ENCODE measurements around the gene ZNF570. TPM values are rescaled to one million over a fixed set of nuclear protein-coding genes. Genes with fewer than 3 reads are reported as not detected.

The ZNF570 gene
- total RNA-seq, 1 donor from 2014 or later = 5.2 TPM

- intact Hi-C loops (cut with DNase I) = loop anchor here (5.0 kb wide), 1 partner anchor 760 kb away; no protein-coding TSS in a partner anchor
- DNase-seq (ENCODE audit: extremely low spot score in 2 of 2) = no peak
- TF ChIP-seq POLR2AphosphoS5 (IDR thresholded peaks at IDR 0.05; ENCODE audit: insufficient read depth in 1 of 2, low read depth in 1 of 2) (no peak), CTCF (IDR thresholded peaks at IDR 0.05) (no peak), POLR2A (IDR thresholded peaks at IDR 0.05) (no peak)
- H3K27me3 ChIP-seq = no peaks in the 10 kb centered on the region
- peak overlapping the region; percentile 83 for H3K27ac ChIP-seq
- no peaks in the 10 kb centered on the region for H3K9me3 ChIP-seq
- peak overlapping the region; percentile 73 to 82 for H3K4me3 ChIP-seq
- peaks cover 0 to 41% of the 10 kb centered on the region in 2 donors for H3K36me3 ChIP-seq
- peaks cover 31% of the 10 kb centered on the region for H3K4me1 ChIP-seq
Observed at GRCh38 chr19:37467608-37468090, 1.5 kb upstream of the ZNF570 start.

- TF ChIP-seq POLR2A (IDR thresholded peaks at IDR 0.05) = no peak
- TF ChIP-seq CTCF (IDR thresholded peaks at IDR 0.05) = no peak
- no peak for TF ChIP-seq POLR2AphosphoS5 (IDR thresholded peaks at IDR 0.05; ENCODE audit: insufficient read depth in 1 of 2, low read depth in 1 of 2)
- Histone ChIP-seq H3K4me1 (peaks cover 31% of the 10 kb centered on the region), H3K27me3 (no peaks in the 10 kb centered on the region), H3K27ac (no peak overlapping the region), H3K9me3 (no peaks in the 10 kb centered on the region), H3K4me3 (peak overlapping the region; percentile 69 to 73), H3K36me3 (peaks cover 0 to 41% of the 10 kb centered on the region in 2 donors)
- DNase-seq (ENCODE audit: extremely low spot score in 2 of 2) = no peak
- intact Hi-C loops (cut with DNase I) = no loop called here
Observed at GRCh38 chr19:37470216-37470615, 1.1 kb downstream of the ZNF570 start.

- Histone ChIP-seq H3K4me1 (peaks cover 23% of the 10 kb centered on the region), H3K9me3 (peaks cover 8% of the 10 kb centered on the region), H3K36me3 (peaks cover 0 to 60% of the 10 kb centered on the region in 2 donors), H3K27ac (no peak overlapping the region), H3K27me3 (no peaks in the 10 kb centered on the region), H3K4me3 (no peak overlapping the region)
- intact Hi-C loops (cut with DNase I) = no loop called here
- TF ChIP-seq CTCF (IDR thresholded peaks at IDR 0.05) (no peak), POLR2A (IDR thresholded peaks at IDR 0.05) (no peak), POLR2AphosphoS5 (IDR thresholded peaks at IDR 0.05; ENCODE audit: insufficient read depth in 1 of 2, low read depth in 1 of 2) (no peak)
- no peak for DNase-seq (ENCODE audit: extremely low spot score in 2 of 2)
Observed at GRCh38 chr19:37472165-37472564, 3.0 kb downstream of the ZNF570 start.

- peaks cover 9 to 71% of the 10 kb centered on the region in 2 donors for H3K36me3 ChIP-seq
- intact Hi-C loops (cut with DNase I) = no loop called here
- H3K27me3 ChIP-seq = no peaks in the 10 kb centered on the region
- no peak for DNase-seq (ENCODE audit: extremely low spot score in 2 of 2)
- H3K27ac ChIP-seq = no peak overlapping the region
- TF ChIP-seq CTCF (IDR thresholded peaks at IDR 0.05) (no peak), POLR2A (IDR thresholded peaks at IDR 0.05) (no peak), POLR2AphosphoS5 (IDR thresholded peaks at IDR 0.05; ENCODE audit: insufficient read depth in 1 of 2, low read depth in 1 of 2) (no peak)
- H3K9me3 ChIP-seq = peaks cover 79% of the 10 kb centered on the region
- no peaks in the 10 kb centered on the region for H3K4me1 ChIP-seq
- peak overlapping the region in 1 of 2 donors; percentile 17 for H3K4me3 ChIP-seq
Observed at GRCh38 chr19:37484406-37485168, 15.4 kb downstream of the ZNF570 start.

GRCh38 chr19:37492213-37492612 is 23.1 kb downstream of the ZNF570 start:
- Histone ChIP-seq H3K27ac (no peak overlapping the region), H3K36me3 (no peaks in the 10 kb centered on the region), H3K27me3 (no peaks in the 10 kb centered on the region), H3K9me3 (peaks cover 22% of the 10 kb centered on the region), H3K4me3 (no peak overlapping the region), H3K4me1 (no peaks in the 10 kb centered on the region)
- no peak for DNase-seq (ENCODE audit: extremely low spot score in 2 of 2)
- intact Hi-C loops (cut with DNase I) = no loop called here
- TF ChIP-seq POLR2A (IDR thresholded peaks at IDR 0.05) = no peak
- no peak for TF ChIP-seq POLR2AphosphoS5 (IDR thresholded peaks at IDR 0.05; ENCODE audit: insufficient read depth in 1 of 2, low read depth in 1 of 2)
- no peak for TF ChIP-seq CTCF (IDR thresholded peaks at IDR 0.05)

Data from vagina (tissue), 2 donors.